Brain microvascular endothelial cell (primary cell): ENCODE results near the gene MYCN.
"Not testable (repeated sequence)": the region's sequence is repeated elsewhere in the genome, so short reads cannot be mapped to it uniquely, and the experiment has no call there.

Experiments
- DNase-seq: peaks from one replicate; pipeline ENCODE4 v3.0.0-alpha.2; 2020
- H3K27ac ChIP-seq: fragments of 250-450 bp; sonication (Bioruptor Pico); 2 replicates; pipeline ENCODE4 v1.5.1; 2020; ENCODE audit warnings: mild to moderate bottlenecking, moderate library complexity
- H3K27me3 ChIP-seq: fragments of 250-450 bp; sonication (Bioruptor Pico); replicated peaks from 2 replicates; pipeline ENCODE4 v1.5.1; 2020; ENCODE audit warnings: mild to moderate bottlenecking
- H3K36me3 ChIP-seq: fragments of 250-450 bp; sonication (Bioruptor Pico); replicated peaks from 2 replicates; pipeline ENCODE4 v1.5.1; 2020; ENCODE audit warnings: mild to moderate bottlenecking
- H3K4me3 ChIP-seq: 2 replicates; pipeline ENCODE4 v1.5.1; 2011; ENCODE audit warnings: low read depth, mild to moderate bottlenecking, control low read depth, low read length, moderate library complexity
- in situ Hi-C: cut with HindIII; loops from 2 replicates; pipeline ENCODE4 v1.10.0; 2017; ENCODE audit warnings: low sequenced_read_pairs, low pct_ligation_motif_present
- TF ChIP-seq, protein P1 (sequence below): IDR thresholded peaks from 2 replicates; pipeline ENCODE4 v1.5.1; 2011; ENCODE audit warnings: low read depth, mild to moderate bottlenecking, moderate library complexity, low read length, control low read depth, inconsistent platforms; ENCODE audit errors: missing control alignments

Gene MYCN

DNA sequence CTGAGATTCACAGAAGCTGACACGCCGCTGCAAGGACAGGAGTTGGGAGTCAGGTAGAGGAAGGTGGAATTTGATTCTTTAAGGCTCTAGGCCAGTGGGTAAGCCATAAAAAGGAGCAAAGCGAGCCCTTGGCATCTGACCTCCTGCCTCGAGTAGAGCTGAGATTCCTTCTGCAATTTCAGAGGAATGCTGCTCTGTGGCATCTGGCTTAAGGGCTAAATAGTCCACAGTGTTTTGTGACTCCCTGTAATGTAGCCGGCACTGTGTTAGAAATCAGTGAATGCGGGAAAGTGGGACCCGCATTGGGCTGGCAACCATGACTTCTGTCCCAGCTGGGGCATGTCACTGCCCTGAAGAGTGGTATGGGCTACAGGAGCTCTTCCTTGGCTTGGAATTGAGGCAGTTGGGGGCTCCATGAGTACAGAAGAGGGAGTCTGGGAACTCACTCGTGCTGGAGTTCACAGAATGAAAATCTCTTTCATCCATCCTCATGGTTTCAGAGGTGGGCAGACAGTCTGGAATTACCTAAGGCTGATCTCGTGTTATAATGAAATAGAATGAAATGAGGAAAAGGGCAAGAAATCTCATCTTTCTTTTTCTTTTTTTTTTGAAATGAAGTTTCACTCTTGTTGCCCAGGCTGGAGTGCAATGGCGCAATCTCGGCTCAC, 12.7 kb upstream of the MYCN start:
- Histone ChIP-seq H3K4me3 (no peak overlapping the region), H3K36me3 (no peaks in the 10 kb centered on the region), H3K27ac (no peak overlapping the region), H3K27me3 (no peaks in the 10 kb centered on the region)
- no peak for DNase-seq
- TF ChIP-seq, protein P1, sequence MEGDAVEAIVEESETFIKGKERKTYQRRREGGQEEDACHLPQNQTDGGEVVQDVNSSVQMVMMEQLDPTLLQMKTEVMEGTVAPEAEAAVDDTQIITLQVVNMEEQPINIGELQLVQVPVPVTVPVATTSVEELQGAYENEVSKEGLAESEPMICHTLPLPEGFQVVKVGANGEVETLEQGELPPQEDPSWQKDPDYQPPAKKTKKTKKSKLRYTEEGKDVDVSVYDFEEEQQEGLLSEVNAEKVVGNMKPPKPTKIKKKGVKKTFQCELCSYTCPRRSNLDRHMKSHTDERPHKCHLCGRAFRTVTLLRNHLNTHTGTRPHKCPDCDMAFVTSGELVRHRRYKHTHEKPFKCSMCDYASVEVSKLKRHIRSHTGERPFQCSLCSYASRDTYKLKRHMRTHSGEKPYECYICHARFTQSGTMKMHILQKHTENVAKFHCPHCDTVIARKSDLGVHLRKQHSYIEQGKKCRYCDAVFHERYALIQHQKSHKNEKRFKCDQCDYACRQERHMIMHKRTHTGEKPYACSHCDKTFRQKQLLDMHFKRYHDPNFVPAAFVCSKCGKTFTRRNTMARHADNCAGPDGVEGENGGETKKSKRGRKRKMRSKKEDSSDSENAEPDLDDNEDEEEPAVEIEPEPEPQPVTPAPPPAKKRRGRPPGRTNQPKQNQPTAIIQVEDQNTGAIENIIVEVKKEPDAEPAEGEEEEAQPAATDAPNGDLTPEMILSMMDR, result no peak
- in situ Hi-C loops, result no loop called here

- DNase-seq, in situ Hi-C loops: not testable (repeated sequence)
Observed at GRCh38 chr2:15929008-15929407, 11.3 kb upstream of the MYCN start.

GRCh38 chr2:15929861-15930260, 10.5 kb upstream of the MYCN start:
- Histone ChIP-seq H3K27ac (no peak overlapping the region), H3K27me3 (no peaks in the 10 kb centered on the region), H3K36me3 (no peaks in the 10 kb centered on the region), H3K4me3 (no peak overlapping the region)
- in situ Hi-C loops, result no loop called here
- TF ChIP-seq, protein P1, result no peak
- no peak for DNase-seq

More at GRCh38 chr2:15929008-15929407, 11.3 kb upstream of the MYCN start:
- not testable (repeated sequence) for H3K4me3 ChIP-seq, H3K36me3 ChIP-seq, H3K27me3 ChIP-seq, H3K27ac ChIP-seq

DNA sequence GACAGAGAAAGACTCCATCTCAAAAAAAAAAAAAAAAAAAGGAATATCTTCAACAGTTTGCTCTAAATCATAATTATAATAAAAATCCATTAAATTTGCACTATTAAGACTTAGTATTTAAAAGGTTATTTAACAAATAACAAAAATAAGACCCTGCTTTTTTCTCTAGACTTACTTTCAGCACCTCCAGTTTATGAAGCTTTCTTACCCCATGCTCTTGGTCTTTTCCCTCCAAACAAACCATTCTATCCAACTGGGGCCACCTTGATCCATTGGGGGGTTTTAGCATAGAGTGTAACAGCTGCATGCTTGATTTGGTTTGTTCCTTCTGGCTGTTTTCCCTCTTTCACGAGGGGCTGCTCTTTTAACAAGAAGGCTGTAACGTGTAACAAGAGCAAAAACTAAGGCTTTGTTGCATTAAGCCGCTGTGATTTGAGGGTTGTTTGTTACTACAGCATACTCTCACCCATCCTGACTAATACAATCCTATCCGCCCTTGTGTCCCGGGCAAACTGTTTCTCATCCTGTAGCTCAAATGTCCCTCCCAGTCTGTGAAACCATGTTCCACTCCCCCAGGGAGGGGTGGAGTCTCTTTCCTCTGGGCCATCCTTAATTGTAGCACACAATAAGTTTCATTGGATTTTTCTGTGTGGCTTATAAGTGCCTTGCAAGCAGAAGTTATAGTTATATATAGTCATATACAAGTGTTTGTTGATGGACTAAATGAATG, 9.6 kb upstream of the MYCN start:
- TF ChIP-seq, protein P1, result no peak
- Histone ChIP-seq H3K36me3 (no peaks in the 10 kb centered on the region), H3K27me3 (no peaks in the 10 kb centered on the region), H3K27ac (no peak overlapping the region), H3K4me3 (no peak overlapping the region)
- in situ Hi-C loops, result no loop called here
- no peak for DNase-seq

GRCh38 chr2:15931319-15931890, 8.9 kb upstream of the MYCN start:
- in situ Hi-C loops, result no loop called here
- Histone ChIP-seq H3K27me3 (no peaks in the 10 kb centered on the region), H3K4me3 (no peak overlapping the region), H3K36me3 (no peaks in the 10 kb centered on the region), H3K27ac (no peak overlapping the region)
- TF ChIP-seq, protein P1, result no peak
- no peak for DNase-seq

DNA sequence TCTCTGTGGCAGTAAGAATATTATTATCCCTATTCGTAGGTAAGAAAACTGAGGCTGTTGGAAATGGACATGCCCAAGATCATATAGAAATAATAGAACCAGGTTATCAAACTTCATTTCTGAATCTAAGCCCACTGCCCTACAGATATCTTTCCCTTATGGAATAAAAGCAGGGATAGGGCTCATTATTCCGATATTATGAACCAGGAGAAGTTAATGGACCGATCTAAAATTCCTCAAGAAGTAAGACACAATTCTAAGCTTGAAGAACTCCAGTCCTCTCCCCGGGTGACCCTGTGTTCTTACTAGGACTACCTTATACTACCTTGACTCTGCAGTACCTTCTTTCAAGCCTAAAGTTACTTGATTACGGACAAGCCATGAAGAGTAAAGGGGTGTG, 8.4 kb upstream of the MYCN start:
- no peaks in the 10 kb centered on the region for H3K36me3 ChIP-seq
- TF ChIP-seq, protein P1, result no peak
- in situ Hi-C loops, result no loop called here
- no peak overlapping the region for H3K27ac ChIP-seq
- no peak for DNase-seq
- H3K4me3 ChIP-seq, result no peak overlapping the region
- no peaks in the 10 kb centered on the region for H3K27me3 ChIP-seq
